ENCODE measurements around the gene OR52B6. TPM values are rescaled to one million over a fixed set of nuclear protein-coding genes. Genes with fewer than 3 reads are reported as not detected.

Gene OR52B6
- total RNA-seq, 2 experiments from 2014 or later = not detected

DNA sequence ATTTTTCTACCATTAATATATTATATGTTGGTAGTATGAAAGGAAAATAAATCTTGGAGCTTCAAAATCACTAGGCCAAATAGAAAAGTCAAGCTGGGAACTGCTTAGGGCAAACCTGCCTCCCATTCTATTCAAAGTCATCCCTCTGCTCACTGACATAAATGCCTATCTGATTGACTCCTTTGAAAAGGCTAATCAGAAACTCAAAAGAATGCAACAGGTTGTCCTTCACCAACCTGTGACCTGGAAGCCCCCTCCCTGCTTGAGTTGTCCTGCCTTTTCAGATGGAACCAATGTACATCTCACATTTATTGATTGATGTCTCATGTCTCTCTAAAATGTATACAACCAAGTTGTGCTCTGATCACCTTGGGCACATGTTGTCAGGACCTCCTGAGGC lies 40.9 kb downstream of the OR52B6 start:
- no peak overlapping the region for H3K4me3 Mint-ChIP-seq
- ChIA-PET POLR2A (no interaction called here), CTCF (interaction anchor here (1.6 kb wide), 1 partner anchor 63 kb away, joined by 4 read pairs; the partner anchor contains the start of gene TRIM5)
- peaks cover 18% of the 10 kb centered on the region for H3K4me1 Mint-ChIP-seq
- no peak overlapping the region for H3K27ac Mint-ChIP-seq
- H3K36me3 Mint-ChIP-seq (ENCODE audit: low read depth) = peaks cover 4% of the 10 kb centered on the region
- H3K27me3 Mint-ChIP-seq = no peaks in the 10 kb centered on the region
- intact Hi-C loops (cut with DNase I, micrococcal nuclease) = loop anchor here in 1 of 2 experiments (10.0 kb wide), 2 partner anchors 613 to 1017 kb away; partner anchors contain the start of genes CNGA4, FHIP1B and TRIM68
- no peak for DNase-seq
- no peaks in the 10 kb centered on the region for H3K9me3 Mint-ChIP-seq (ENCODE audit: low read depth)
- no peak for ATAC-seq

GRCh38 chr11:5622802-5623201 lies 42.1 kb downstream of the OR52B6 start:
- H3K27me3 Mint-ChIP-seq = no peaks in the 10 kb centered on the region
- H3K4me3 Mint-ChIP-seq = no peak overlapping the region
- H3K36me3 Mint-ChIP-seq (ENCODE audit: low read depth) = peaks cover 7% of the 10 kb centered on the region
- DNase-seq = no peak
- peaks cover 31% of the 10 kb centered on the region for H3K4me1 Mint-ChIP-seq
- POLR2A ChIA-PET = no interaction called here
- H3K27ac Mint-ChIP-seq = peak overlapping the region; percentile 69
- intact Hi-C loops (cut with DNase I, micrococcal nuclease) = loop anchor here in 1 of 2 experiments (10.0 kb wide), 2 partner anchors 612 to 1018 kb away; partner anchors contain the start of genes CNGA4, FHIP1B and TRIM68
- ATAC-seq = no peak
- CTCF ChIA-PET = no interaction called here
- peaks cover 2% of the 10 kb centered on the region for H3K9me3 Mint-ChIP-seq (ENCODE audit: low read depth)

DNA sequence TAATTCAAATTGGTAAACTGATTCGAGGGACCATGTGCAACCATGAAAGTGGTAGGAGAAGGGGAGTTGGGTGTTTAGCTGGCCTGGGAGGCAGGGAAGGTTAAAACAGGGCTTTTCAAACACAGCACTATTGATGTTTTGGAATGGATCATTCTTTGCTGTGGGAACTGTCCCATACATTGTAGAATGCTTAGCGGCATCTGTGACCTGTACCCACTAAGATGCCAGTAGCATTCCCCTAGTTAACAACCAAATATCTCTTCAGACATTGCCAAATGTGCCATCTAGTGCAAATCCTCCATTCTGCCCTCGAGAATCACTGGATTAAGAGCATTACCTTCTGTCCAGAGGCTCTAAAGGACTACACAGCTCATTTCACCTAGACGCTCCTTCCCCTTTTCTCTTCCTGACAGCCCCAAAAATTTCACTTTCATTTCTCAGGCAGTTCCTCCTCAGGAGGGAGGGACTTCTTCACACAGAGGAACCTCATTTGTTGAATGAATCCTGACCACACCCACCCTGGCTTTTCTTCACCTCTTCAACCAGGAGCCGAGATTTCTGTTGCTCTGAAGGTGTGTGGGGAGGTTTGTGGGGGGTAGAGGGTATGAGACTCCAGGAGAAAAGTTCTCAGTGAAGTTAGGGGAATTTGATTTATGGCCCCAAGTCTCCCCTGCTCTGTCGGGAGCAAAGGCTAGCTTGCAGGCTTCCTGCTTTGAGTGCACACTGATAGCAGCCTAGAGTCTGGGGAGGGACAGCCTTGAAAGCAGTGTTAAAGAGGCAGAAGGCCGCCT lies 44.0 kb downstream of the OR52B6 start, which contains the start of gene TRIM34:
TSS of gene TRIM34 (plus strand) at position 513 of the 791 bp plus-strand sequence. CDS start 7,331 bp downstream, outside the sequence.
- Mint-ChIP-seq H3K27ac (peak within 1 kb of the TSS; percentile 95), H3K27me3 (no peaks in the 10 kb centered on the region), H3K4me3 (peak within 1 kb of the TSS; percentile 87), H3K9me3 (ENCODE audit: low read depth) (peaks cover 4% of the 10 kb centered on the region), H3K4me1 (peaks cover 35% of the 10 kb centered on the region), H3K36me3 (ENCODE audit: low read depth) (peaks cover 7% of the 10 kb centered on the region)
- DNase-seq (peak; percentile 72), ATAC-seq (peak; percentile 95)
- ChIA-PET CTCF (interaction anchor here (0.6 to 0.9 kb wide), 2 partner anchors 11 to 418 kb away, joined by 3 read pairs; no protein-coding TSS in a partner anchor), POLR2A (interaction anchor here (0.7 kb wide), 1 partner anchor 981 kb away, joined by 4 read pairs; no protein-coding TSS in a partner anchor)
- intact Hi-C loops (cut with DNase I, micrococcal nuclease) = loop anchor here (1.0 to 10.0 kb wide), 4 partner anchors 60 to 1020 kb away; partner anchors contain the start of genes TRIM5 (in 2 of the 2), CNGA4 (in 1 of the 2), FHIP1B (in 1 of the 2) and TRIM68 (in 1 of the 2)

DNA sequence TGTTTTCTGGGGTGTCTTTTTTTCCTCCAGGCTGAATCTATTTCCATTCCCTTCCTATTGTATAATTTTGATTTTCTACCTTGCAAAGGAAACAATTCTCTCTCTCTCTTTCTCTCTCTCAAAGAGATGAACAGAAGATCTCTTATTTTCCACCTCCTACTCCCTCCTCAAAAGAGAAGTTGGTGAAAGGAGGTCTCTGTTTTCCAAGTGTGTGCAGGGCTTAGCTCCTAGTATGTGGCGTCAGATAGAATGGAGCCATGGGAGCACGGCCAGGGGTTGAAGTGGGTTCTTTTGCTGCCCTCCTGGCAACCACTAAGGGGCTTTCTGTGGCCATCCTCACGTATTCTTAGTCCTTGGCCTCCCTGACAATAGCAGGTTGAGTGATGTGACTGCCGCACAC lies 44.6 kb downstream of the OR52B6 start:
- no peaks in the 10 kb centered on the region for H3K27me3 Mint-ChIP-seq
- H3K9me3 Mint-ChIP-seq (ENCODE audit: low read depth) = peaks cover 4% of the 10 kb centered on the region
- CTCF ChIA-PET = no interaction called here
- intact Hi-C loops (cut with DNase I, micrococcal nuclease) = loop anchor here (2.0 to 10.0 kb wide), 3 partner anchors 60 to 1020 kb away; partner anchors contain the start of genes CNGA4 (in 1 of the 2), FHIP1B (in 1 of the 2), TRIM5 (in 1 of the 2) and TRIM68 (in 1 of the 2)
- peaks cover 7% of the 10 kb centered on the region for H3K36me3 Mint-ChIP-seq (ENCODE audit: low read depth)
- peaks cover 36% of the 10 kb centered on the region for H3K4me1 Mint-ChIP-seq
- H3K4me3 Mint-ChIP-seq = peak overlapping the region; percentile 87
- peak overlapping the region; percentile 95 for H3K27ac Mint-ChIP-seq
- ATAC-seq = no peak
- no peak for DNase-seq
- POLR2A ChIA-PET = no interaction called here

- POLR2A ChIA-PET = no interaction called here
Measured at GRCh38 chr11:5626196-5626595, 45.5 kb downstream of the OR52B6 start.

DNA sequence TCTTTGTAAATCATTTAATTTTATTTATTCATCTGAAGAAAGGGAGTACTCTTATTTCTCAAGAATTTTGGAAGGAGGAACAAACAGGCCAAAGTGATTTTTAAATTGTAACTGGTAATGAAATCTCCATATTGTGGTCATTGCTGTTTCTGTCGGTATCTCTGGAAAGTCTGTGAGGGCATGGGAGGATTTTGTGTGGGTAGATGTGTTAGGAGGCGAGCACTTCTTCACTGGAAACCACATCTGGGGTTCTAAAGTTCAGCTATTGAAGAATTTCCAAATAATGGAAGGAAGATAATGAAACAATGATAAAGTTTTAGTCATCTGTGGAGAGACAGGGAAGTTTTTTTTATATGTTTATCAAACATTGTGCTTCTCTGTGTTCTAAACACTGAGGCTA lies 50.7 kb downstream of the OR52B6 start:
- POLR2A ChIA-PET = no interaction called here
- peaks cover 30% of the 10 kb centered on the region for H3K4me1 Mint-ChIP-seq
- no peak overlapping the region for H3K4me3 Mint-ChIP-seq
- H3K27me3 Mint-ChIP-seq = no peaks in the 10 kb centered on the region
- peaks cover 14% of the 10 kb centered on the region for H3K36me3 Mint-ChIP-seq (ENCODE audit: low read depth)
- ATAC-seq (peak; percentile 30), DNase-seq (no peak)
- H3K27ac Mint-ChIP-seq = no peak overlapping the region
- CTCF ChIA-PET = no interaction called here
- intact Hi-C loops (cut with DNase I, micrococcal nuclease) = no loop called here
- H3K9me3 Mint-ChIP-seq (ENCODE audit: low read depth) = peaks cover 4% of the 10 kb centered on the region

More at GRCh38 chr11:5626196-5626595, 45.5 kb downstream of the OR52B6 start:
- peaks cover 8% of the 10 kb centered on the region for H3K36me3 Mint-ChIP-seq (ENCODE audit: low read depth)
- peaks cover 4% of the 10 kb centered on the region for H3K9me3 Mint-ChIP-seq (ENCODE audit: low read depth)
- H3K27ac Mint-ChIP-seq = peak overlapping the region; percentile 95
- intact Hi-C loops (cut with DNase I, micrococcal nuclease) = loop anchor here in 1 of 2 experiments (10.0 kb wide), 2 partner anchors 609 to 1021 kb away; partner anchors contain the start of genes CNGA4, FHIP1B and TRIM68
- DNase-seq = no peak
- H3K27me3 Mint-ChIP-seq = no peaks in the 10 kb centered on the region
- CTCF ChIA-PET = no interaction called here
- H3K4me3 Mint-ChIP-seq = peak overlapping the region; percentile 87
- peaks cover 41% of the 10 kb centered on the region for H3K4me1 Mint-ChIP-seq
- ATAC-seq = no peak

Other genes starting within 250 kb of the OR52B6 start
- gene OR51B5, start 237.4 kb upstream of the OR52B6 start, total RNA-seq = not detected
- gene OR51B6, start 229.4 kb upstream of the OR52B6 start, total RNA-seq = not detected
- not detected for gene OR51M1, start 197.1 kb upstream of the OR52B6 start, total RNA-seq
- not detected for gene OR51Q1, start 158.8 kb upstream of the OR52B6 start, total RNA-seq
- not detected for gene OR51I1, start 139.4 kb upstream of the OR52B6 start, total RNA-seq
- not detected for gene OR51I2, start 131.6 kb upstream of the OR52B6 start, total RNA-seq
- gene OR52D1, start 92.2 kb upstream of the OR52B6 start, total RNA-seq = not detected
- gene UBQLN3, start 70.9 kb upstream of the OR52B6 start, total RNA-seq = not detected
- under 1 TPM; 0.11 to 0.14 TPM for gene UBQLNL, start 64.2 kb upstream of the OR52B6 start, total RNA-seq
- gene OR52H1, start 32.3 kb upstream of the OR52B6 start, total RNA-seq = not detected
- gene TRIM6, start 15.8 kb downstream of the OR52B6 start, total RNA-seq = under 1 TPM; 0.75 to 0.76 TPM
- 10 to 100 TPM; 10.4 to 11.8 TPM for gene TRIM34, start 44.1 kb downstream of the OR52B6 start, total RNA-seq
- gene TRIM5, start 104.2 kb downstream of the OR52B6 start, total RNA-seq = 10 to 100 TPM; 16.4 to 17.9 TPM
- 100 to 1,000 TPM in 1 of 2 experiments, 10 to 100 TPM in 1; 73.4 to 101 TPM for gene TRIM22, start 108.9 kb downstream of the OR52B6 start, total RNA-seq
- under 1 TPM; 0.14 to 0.16 TPM for gene OR56B1, start 155.6 kb downstream of the OR52B6 start, total RNA-seq
- gene OR52N4, start 173.4 kb downstream of the OR52B6 start, total RNA-seq = under 1 TPM; 0.23 to 0.70 TPM
- gene OR52N5, start 202.5 kb downstream of the OR52B6 start, total RNA-seq = not detected
- not detected for gene OR52N1, start 210.4 kb downstream of the OR52B6 start, total RNA-seq
- not detected for gene OR52N2, start 228.0 kb downstream of the OR52B6 start, total RNA-seq

Data from activated CD4-positive, alpha-beta T cell treated with anti-CD3 and anti-CD28 coated beads for 36 hours (primary cell).